Epidermal melanocyte (primary cell): ENCODE data around the gene MCAT.
A peak's percentile ranks its signal among the peaks of the same experiment; 100 is the strongest.

Experiments
- DNase-seq: peaks from one replicate; pipeline ENCODE4 v3.0.0; 2011; ENCODE audit warnings: low spot score; ENCODE audit not compliant: insufficient read length

MCAT gene

GRCh38 chr22:43142880-43143562, at the start of gene MCAT:
Gene MCAT (minus strand): TSS chr22:43143398. CDS start chr22:43143348, 50 bp downstream.
- peak; percentile 84 for DNase-seq

DNA sequence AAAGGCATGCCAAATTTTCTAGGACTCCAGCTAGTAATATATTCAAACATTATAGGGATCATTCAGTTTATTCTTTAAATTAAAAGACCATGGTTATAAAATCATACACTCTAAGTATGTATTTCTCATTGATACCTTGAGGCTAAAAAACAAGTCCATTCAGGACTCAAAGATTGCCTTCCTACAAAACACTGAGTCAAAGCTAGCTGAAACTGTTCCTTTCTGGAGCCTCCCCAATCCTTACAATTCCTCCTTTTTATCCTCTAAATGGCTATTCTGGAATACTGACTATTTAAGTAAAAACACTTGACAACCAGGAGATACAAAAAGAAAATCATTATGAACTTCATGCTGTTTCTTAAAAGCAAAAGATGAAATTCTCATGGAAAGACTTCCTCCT, 48.6 kb upstream of the MCAT start:
- DNase-seq, result no peak

- no peak for DNase-seq
Measured at GRCh38 chr22:43188829-43189545, 45.8 kb upstream of the MCAT start.

GRCh38 chr22:43187171-43188099, 44.2 kb upstream of the MCAT start:
- peak; percentile 87 for DNase-seq

DNA sequence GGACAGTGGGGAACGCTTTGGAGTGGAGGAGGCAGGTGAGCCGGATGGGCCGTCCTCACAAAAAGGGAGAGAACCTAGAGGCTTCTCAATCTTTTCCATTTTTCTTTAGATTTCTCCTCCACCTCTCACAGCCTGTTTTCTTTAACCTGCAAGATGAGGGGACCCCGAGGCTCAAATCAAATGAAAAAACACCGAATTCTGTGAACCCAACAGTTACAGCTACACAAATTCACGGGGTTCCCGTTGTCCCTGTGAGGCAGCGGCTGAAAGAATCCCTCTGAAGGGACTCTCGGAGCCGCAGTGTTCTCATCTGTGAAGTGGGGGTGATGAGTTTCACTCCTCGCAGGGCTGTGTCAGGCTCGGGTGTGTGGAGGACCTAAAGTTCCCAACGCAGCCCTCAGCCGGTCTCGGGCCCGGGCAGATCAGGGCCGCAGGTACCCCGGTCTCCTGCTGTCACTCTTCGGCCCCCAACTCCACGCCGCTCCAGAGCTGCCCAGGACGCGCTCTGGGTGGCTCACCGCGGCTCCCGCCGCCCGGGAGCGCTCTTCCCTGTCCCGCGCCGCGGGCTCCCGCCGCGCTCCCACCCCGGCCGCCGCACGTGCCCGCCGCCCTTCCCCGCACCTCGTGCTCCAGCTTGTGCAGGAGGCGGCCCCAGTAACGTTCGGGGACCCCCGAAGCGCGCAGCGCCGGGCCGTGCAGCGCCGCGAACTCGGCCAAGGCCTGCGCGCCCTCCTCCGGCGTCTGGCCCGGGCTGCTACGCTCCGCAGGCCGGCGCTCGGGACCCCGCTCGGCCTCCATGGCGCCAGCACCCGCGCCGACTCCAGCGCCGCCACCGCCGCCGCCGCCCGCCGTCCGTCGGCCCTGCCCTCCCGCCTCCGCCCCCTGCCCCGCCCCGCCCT, 43.3 kb upstream of the MCAT start, which contains the start of gene TTLL12:
TTLL12 (minus strand) TSS at position 863 of the 899 bp plus-strand sequence; CDS start at position 798, 65 bp downstream.
- no peak for DNase-seq

DNA sequence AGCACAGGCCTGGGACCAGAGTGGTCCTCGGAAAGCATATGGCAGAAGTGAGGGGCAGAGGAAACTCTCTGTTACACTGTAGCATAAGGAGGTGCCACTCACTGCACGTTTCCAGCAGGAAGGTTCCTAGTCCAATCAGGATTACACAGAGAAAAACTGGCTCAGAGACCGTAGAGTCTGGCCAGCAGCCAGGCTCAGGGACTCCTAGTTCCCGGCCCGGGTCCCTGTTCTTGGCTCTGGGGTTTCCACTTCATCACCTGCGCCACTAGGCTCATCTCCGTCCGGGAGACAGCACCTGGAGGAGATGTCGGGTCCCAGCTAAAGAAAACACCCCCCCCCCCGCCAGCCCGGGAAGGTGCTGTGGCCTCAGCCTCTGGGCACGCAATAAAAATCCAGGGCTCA, 42.7 kb upstream of the MCAT start:
- no peak for DNase-seq

DNA sequence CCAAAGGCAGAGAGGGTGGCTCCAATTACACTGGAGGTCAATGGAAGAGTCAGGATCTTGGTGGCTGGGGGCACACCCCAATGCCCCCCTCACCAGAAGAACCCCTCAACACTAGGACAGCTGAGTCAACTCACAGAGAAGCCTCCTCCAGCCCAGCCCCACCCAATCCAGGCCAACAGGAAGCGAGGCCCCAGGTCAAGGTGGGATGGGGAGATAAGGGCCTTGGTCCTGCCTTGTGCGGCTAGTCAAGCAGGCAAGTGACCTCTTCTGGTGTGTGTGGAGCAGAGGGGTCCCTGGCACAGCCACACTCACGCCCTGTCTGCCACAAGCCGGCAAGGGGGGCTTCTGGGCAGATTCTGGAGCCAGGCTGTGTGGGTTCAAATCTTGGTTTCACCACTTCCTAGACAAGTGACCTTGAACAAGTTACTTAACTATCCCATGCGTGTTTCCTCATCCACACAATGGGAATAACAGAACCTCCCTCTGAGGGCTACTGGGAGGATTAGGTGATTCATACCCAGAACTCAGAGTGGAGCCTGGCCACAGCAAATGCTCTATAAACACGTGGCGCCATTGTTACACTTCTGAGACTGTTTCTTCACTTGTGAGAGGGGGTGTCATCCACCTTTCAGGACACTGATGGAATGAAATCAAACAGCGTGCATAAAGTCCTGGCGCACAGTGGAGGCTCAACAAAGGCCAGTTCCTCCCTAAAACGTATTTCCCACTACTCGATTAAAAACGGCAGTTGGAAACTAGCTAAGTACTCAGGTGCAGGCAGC, 40.5 kb upstream of the MCAT start:
- DNase-seq, result no peak

DNA sequence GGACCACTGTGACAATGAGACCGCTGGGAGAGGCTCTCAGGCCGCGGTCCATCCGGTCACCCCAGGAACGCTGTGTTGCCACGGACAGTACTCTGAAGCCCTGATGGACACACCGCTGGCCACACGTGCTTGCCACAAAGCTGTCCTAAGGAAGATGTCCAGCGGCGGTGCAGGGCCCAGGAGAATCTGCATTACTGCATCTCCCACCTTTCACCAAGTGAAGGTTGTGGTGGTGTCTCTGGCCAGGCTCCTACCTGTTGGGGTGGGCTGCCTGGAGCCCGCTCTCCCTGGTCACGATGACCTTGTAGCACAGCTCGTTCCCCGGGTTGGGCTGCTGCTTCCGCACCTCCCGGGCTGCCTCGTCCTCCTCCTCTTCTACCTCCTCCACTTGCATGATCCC, 39.5 kb upstream of the MCAT start:
- no peak for DNase-seq

DNA sequence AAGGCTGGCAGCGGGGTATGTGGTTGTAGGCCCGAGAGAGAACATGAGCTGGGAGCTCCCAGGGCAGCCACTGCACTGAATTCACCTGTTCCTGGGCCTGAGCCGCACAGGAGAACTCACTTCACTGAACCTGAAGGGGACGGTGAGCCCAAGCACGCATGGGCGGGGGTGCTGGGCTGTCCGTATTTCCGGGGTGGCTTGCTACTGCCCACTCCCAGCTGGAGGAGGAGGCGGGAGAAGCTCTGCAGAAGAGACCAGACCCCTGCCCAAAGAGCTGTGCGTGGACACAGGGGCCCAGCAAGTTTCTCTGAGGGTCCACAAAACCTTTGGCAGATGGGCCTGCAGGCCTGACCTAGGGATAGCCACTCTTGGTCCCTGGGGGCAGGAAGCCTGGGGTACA, 38.9 kb upstream of the MCAT start:
- no peak for DNase-seq

- DNase-seq, result no peak
Measured at GRCh38 chr22:43181321-43182076, 38.3 kb upstream of the MCAT start.

- no peak for DNase-seq
Measured at GRCh38 chr22:43180670-43181069, 37.5 kb upstream of the MCAT start.

DNA sequence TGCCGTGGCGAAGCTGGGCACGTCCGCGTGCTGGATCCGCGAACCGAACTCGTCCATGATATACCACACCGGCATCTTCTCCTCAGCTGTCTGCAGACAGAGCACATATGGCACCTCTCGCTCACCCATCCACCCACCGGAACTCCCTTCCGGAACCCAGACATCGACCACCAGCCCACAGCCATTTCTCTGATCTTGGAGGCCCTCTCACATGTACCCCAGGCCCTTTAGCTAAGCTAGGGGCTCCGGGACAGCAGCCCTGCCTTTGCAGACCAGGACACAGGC, 36.7 kb upstream of the MCAT start:
- DNase-seq, result no peak

DNA sequence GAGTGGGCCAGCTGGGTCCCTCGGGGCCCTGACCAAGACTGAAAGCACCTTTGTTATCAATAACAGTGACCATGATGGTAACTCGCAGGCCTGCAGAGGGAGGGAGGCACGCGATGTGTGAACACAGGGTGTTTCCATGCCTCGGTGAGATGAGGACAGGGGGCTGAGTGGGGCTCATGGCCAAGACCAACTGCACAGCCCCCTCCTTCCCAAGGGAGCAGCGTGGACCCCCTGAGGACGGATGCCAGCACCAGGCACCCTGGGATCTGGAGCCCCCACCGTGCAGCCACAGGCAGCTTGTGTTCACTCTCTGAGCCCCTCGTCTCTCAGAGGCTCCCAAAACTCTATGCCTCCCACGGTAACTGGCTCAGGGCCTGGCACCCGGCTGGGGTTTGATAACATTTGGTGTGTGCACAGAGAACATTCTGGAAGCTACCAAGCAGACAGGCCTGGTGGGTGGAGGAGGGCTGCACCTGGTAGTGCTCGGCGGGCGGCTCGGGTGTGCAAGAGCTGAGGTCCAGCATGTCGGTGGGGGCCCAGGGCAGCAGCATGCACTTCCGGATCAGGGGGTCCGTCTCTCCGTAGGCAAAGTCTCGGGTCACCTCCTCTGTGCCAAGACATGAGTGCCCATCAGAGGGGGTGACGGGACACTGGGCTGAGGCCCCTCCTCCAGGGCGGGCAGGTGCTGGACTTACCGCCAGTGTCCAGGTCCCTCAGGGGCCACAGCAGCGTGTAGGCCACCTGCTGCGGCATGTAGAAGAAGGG, 36.1 kb upstream of the MCAT start:
- DNase-seq, result no peak

DNA sequence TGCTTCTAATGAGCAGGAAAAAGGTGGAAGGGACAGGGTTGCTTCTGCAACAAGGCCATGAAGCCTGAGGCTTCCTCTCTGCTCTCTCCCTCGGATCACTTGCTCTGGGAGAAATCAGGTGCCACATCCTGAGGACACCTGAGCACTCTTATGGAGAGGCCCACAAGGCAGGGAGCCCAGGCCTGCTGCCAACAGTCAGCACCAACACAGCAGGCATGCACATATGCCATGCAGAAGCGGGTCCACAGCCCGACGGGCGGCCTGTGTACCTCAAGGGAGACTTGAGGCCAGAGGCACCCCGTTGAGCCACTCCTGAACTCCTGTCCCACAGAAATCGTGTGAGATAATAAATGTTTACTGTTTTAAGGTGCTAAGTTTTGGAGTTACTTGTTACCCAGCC, 34.3 kb upstream of the MCAT start:
- DNase-seq, result no peak

DNA sequence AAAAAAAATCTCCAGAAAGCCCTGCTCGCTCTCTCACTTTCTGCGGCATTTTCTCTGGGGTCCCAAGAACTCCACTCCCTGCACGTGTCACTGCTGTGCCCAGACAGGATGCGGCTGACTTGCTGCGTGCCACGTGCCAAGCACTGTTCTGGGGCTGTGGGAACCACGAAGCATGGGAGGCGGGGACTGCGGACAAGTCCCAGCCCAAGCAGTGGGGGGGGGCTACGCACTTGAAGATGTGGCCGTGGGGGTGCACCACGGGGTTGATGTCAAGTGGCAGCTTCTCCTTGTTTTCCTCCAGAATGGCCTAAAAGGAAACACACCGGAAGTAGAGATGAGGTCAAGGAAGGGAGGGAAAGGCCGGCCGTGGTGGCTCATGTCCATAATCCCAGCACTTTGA, 32.9 kb upstream of the MCAT start:
- DNase-seq, result no peak

GRCh38 chr22:43174941-43175531, 31.8 kb upstream of the MCAT start:
- DNase-seq, result no peak

- no peak for DNase-seq
Measured at GRCh38 chr22:43173976-43174720, 30.9 kb upstream of the MCAT start.

- no peak for DNase-seq
Measured at GRCh38 chr22:43173566-43173965, 30.4 kb upstream of the MCAT start.
